Measurements from ENCODE around the gene BANF2. TPM values are rescaled to one million over a fixed set of nuclear protein-coding genes. Genes with fewer than 3 reads are reported as not detected.
A peak's percentile ranks its signal among the peaks of the same experiment; 100 is the strongest.

The BANF2 gene
- polyA plus RNA-seq, 3 donors: not detected

- no peak for DNase-seq (ENCODE audit: extremely low read depth in 1 of 11, low read depth in 9 of 11, low spot score in 4 of 11)
Observed at GRCh38 chr20:17725094-17725835, 25.5 kb downstream of the BANF2 start.

DNA sequence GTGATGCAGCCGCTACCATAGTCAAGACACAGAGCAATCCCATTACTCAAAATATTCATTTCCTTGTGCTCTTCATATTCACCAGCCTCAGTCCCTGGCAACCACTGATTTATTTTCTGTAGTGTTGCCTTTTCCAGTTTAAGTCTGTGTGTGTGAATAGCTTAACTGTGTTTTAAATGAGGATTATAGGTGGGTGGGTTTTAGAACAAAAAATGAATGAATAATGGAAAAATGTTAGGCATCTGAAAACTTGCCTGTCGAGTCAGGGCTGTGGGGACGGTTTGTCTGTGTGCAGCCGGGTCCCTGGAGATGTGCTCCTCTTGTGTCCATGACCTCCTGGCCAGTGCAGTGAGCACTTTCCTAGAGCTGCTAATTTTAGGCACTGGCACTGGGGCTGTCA is 27.1 kb downstream of the BANF2 start:
- no peak for DNase-seq (ENCODE audit: extremely low read depth in 1 of 11, low read depth in 9 of 11, low spot score in 4 of 11)

DNA sequence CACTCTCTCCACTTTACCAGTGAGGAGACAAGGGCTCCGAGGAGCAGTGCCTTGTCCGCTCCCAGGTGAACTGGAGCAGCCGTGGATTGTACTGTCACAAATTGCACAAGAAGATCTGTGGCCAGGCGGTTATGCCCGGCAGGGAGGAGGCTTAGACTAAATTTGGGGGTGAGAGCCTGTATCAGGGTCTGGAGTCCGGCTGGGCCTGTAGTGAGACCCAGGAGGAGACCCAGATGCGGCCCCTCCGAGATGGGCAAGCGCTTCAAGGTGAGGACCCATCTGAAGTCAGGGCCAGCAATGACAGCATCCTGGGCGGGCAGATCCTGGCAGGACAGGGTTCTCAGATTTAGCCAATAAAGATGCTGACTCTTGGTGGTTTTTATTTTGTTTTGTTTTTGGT is 27.6 kb downstream of the BANF2 start:
- DNase-seq (ENCODE audit: extremely low read depth in 1 of 11, low read depth in 9 of 11, low spot score in 4 of 11): no peak

DNA sequence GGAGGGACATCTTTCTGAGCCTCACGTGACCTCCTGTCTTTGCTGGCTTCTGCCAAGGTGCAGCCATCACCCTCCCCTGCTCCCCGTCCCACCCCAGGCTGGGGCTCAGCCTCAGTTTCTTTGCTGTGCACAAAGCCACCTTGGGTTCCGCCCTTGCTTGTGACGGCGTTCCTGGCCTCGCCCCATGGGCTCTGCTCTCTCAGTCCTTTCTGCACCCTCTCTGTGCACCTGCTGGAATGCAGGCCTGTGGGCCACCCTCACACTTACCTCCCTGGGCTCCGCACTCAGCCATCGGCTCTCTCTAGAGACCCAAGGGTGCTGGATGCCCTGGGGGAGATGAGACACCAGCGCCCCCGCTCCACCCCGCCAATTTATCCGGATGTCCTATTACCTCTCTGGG is 28.3 kb downstream of the BANF2 start:
- DNase-seq (ENCODE audit: extremely low read depth in 1 of 11, low read depth in 9 of 11, low spot score in 4 of 11): no peak

DNA sequence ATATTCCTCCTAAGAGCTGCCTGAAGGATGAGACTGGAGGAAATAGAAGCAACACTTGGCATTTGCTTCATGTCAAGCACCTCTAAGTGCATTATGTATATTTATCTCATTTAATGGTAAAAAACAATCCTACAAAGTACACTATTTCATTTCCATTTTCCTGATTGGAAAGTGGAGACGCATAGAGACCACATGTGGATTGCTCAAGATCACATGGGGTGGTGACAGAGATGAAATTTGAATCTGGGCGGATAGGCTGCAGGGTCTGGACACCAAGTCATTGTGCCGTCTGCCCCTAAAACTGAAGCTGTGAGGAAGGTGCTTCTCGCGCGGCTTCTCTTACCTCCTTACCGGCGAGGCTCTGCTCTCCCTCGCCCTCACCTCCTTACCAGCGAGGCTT is 30.3 kb downstream of the BANF2 start:
- DNase-seq (ENCODE audit: extremely low read depth in 1 of 11, low read depth in 9 of 11, low spot score in 4 of 11): no peak

DNA sequence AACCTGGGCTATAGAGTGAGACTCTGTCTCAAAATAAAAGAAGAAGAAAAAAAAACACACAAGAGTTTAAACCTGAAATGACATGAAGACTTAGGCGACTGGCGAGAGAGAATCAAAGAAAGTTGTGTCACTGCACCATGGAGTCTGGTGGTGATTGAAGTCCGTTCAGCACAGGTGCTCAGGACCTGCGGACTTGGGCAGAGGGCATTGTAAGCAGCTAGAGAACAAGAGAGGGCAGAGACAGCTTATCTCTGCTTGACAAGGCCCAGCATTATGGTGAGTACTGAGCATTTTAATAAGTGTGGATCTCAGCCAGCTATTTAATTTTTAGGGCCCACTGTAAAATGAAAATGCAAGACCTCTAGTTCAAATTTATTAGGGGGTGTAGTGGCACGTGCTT is 31.5 kb downstream of the BANF2 start:
- DNase-seq (ENCODE audit: extremely low read depth in 1 of 11, low read depth in 9 of 11, low spot score in 4 of 11): no peak

GRCh38 chr20:17732907-17733521 is 33.2 kb downstream of the BANF2 start:
- no peak for DNase-seq (ENCODE audit: extremely low read depth in 1 of 11, low read depth in 9 of 11, low spot score in 4 of 11)

DNA sequence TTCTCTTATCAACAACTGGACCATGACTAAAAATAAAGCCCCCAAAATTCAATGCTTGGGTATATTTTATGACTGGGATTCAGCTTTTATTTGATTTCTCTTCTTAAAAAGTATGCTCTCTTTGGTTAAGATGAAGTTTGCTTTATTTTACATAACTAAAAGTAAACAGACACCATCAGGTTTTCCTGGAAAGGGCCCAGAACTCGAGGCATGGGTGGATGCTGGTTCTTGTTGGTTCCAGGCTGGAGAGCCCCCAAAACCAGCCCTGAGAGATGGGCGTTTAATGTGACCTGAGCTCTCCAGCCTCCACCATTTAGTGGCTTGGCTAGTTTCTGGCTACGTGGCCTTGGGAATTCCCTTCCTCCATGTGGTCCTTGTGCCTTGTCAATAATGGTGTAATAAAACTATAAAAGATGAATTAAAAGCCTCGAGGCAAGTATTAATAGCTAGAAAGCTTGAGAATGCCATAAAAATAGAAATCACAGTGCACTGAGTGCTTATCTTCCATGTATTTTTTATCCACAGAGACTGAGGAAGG is 34.1 kb downstream of the BANF2 start:
- DNase-seq (ENCODE audit: extremely low read depth in 1 of 11, low read depth in 9 of 11, low spot score in 4 of 11): no peak

DNA sequence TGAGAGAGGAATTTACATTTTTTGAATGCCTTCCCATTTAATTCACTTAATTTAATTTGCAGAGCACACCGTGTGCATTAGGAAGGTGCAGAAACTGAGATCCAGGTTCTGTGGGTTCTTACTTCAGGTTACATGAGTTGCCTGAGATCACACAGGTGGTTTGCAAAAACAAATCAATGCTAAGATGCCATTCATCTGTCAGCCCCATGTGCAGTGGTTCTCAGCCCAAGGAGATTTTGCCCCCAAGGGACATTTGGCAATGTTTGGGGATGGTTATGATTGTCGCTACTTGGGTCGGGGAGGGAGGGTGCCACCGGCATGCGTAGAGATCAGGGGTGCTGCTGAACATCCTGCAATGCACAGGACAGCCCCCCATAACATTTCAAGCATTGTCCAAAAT is 34.6 kb downstream of the BANF2 start:
- no peak for DNase-seq (ENCODE audit: extremely low read depth in 1 of 11, low read depth in 9 of 11, low spot score in 4 of 11)

DNA sequence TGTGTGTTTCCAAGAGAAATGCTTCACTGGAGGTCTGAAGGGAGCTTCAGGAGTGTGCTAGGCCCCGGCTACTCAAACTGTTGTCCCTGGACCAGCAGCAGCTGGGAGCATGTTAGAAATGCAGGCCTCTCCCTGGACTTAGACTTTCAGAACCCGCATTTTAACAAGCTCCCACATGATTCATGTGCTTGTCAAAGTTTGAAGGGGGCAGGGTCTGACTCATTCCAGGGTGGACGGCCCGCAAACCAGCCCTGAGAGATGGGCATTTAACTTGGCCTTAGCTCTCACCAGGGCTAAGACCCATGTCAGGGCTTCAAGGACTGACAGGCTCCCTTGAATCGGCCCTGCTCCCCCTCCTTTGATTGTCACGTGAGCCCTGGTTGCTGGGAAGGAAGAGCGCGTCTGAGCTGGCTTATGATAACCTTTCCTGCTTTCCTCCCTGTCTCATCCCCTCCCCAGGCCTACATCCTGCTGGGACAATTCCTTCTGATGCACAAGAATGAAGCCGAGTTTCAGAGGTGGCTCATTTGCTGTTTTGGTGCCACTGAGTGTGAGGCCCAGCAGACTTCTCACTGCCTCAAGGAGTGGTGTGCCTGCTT is 35.5 kb downstream of the BANF2 start:
- DNase-seq (ENCODE audit: extremely low read depth in 1 of 11, low read depth in 9 of 11, low spot score in 4 of 11): peak in 7 of 11 donors; percentile 9 to 29 (median 19)

GRCh38 chr20:17735959-17736621 is 36.3 kb downstream of the BANF2 start:
- no peak for DNase-seq (ENCODE audit: extremely low read depth in 1 of 11, low read depth in 9 of 11, low spot score in 4 of 11)

GRCh38 chr20:17738154-17738553 is 38.4 kb downstream of the BANF2 start:
- no peak for DNase-seq (ENCODE audit: extremely low read depth in 1 of 11, low read depth in 9 of 11, low spot score in 4 of 11)

- no peak for DNase-seq (ENCODE audit: extremely low read depth in 1 of 11, low read depth in 9 of 11, low spot score in 4 of 11)
Observed at GRCh38 chr20:17741220-17741619, 41.5 kb downstream of the BANF2 start.

DNA sequence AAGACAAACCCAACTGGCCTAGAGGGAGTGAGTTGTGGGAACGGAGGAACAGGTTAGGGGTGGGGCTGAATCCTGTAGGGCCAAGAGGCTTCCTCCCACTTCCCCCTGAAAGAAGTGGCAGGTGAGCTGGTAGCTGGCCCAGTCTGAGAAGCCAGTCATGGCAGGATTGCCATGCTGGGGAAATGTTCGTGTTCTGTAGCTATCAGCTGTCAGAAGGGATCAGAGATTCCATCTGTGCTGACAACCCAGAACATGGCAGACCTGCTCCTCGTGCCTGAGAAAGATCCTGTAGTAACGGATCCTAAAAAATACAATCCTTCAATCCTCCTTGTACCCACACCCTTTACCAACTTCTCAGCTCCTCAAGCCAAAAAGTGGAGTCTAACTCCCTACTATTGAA is 43.0 kb downstream of the BANF2 start:
- no peak for DNase-seq (ENCODE audit: extremely low read depth in 1 of 11, low read depth in 9 of 11, low spot score in 4 of 11)

GRCh38 chr20:17743677-17744076 is 43.9 kb downstream of the BANF2 start:
- DNase-seq (ENCODE audit: extremely low read depth in 1 of 11, low read depth in 9 of 11, low spot score in 4 of 11): no peak

GRCh38 chr20:17747431-17747846 is 47.7 kb downstream of the BANF2 start:
- DNase-seq (ENCODE audit: extremely low read depth in 1 of 11, low read depth in 9 of 11, low spot score in 4 of 11): no peak

DNA sequence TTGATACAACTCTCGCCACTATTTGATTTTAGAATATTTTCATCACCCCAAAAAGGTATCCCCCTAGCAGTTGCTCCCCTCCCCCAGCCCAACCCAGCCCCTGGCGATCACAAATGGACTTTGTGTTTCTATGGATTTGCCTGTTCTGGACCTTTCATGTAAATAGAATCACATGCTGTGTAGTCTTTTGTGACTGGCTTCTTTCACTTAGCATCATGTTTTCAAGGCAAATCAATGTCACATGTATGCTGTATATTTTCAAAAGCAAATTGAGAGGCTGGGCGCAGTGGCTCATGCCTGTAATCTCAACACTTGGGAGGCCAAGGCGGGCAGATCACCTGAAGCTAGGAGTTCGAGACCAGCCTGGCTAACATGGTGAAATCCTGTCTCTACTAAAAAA is 48.5 kb downstream of the BANF2 start:
- no peak for DNase-seq (ENCODE audit: extremely low read depth in 1 of 11, low read depth in 9 of 11, low spot score in 4 of 11)

GRCh38 chr20:17749626-17749977 is 49.8 kb downstream of the BANF2 start:
- no peak for DNase-seq (ENCODE audit: extremely low read depth in 1 of 11, low read depth in 9 of 11, low spot score in 4 of 11)

- DNase-seq (ENCODE audit: extremely low read depth in 1 of 11, low read depth in 9 of 11, low spot score in 4 of 11): no peak
Observed at GRCh38 chr20:17749978-17750721, 50.4 kb downstream of the BANF2 start.

All from renal cortex interstitium (tissue), 11 donors.